Heart right ventricle (tissue), 16 donors: ENCODE data around the gene PIP4K2A. TPM values are rescaled to one million over a fixed set of nuclear protein-coding genes. Genes with fewer than 3 reads are reported as not detected.
"Not testable (repeated sequence)": the region's sequence is repeated elsewhere in the genome, so short reads cannot be mapped to it uniquely, and the experiment has no call there.

Source experiments
- ATAC-seq, 8 donors: fragments of 200-7000 bp; cut with Tn5 transposase; one replicate each; pipeline ENCODE4 v1.9.1; 2020; ENCODE audit warnings: mild to moderate bottlenecking in 8 of 8, moderate library complexity in 8 of 8, moderate number of reproducible peaks in 1 of 8
- DNase-seq, 2 donors: peaks; one replicate each; pipeline ENCODE4 v3.0.0-alpha.2; 2020
- H3K27ac ChIP-seq, 10 donors: fragments of 200-600 bp; sonication (generic) in 2 of 10; one replicate each; pipeline versions ENCODE4 v1.5.0 to v1.8.0; 2020 to 2022; ENCODE audit warnings: mild to moderate bottlenecking in 3 of 10
- H3K27me3 ChIP-seq, 7 donors: fragments of 200-600 bp; one replicate each; pipeline ENCODE4 v1.8.0; 2021 to 2022; ENCODE audit warnings: mild to moderate bottlenecking in 2 of 7
- H3K36me3 ChIP-seq, 9 donors: fragments of 200-600 bp; sonication (generic) in 1 of 9; one replicate each; pipeline versions ENCODE4 v1.5.0 to v1.8.0; 2020 to 2022; ENCODE audit warnings: mild to moderate bottlenecking in 2 of 9
- H3K4me1 ChIP-seq, 9 donors: fragments of 200-600 bp; sonication (generic) in 1 of 9; one replicate each; pipeline versions ENCODE4 v1.5.0 to v1.8.0; 2020 to 2022; ENCODE audit warnings: mild to moderate bottlenecking in 4 of 9
- H3K4me3 ChIP-seq, 10 donors: fragments of 200-600 bp; sonication (generic) in 2 of 10; one replicate each; pipeline versions ENCODE4 v1.5.0 to v1.8.0; 2020 to 2022; ENCODE audit warnings: mild to moderate bottlenecking in 7 of 10, moderate library complexity in 2 of 10
- H3K9me3 ChIP-seq, 11 donors: fragments of 200-600 bp in 10 of 11; sonication (generic) in 2 of 11; one replicate each; pipeline versions ENCODE4 v1.5.0 to v1.8.0; 2013 to 2022; ENCODE audit warnings: mild to moderate bottlenecking in 2 of 11, control low read depth in 1 of 11, moderate library complexity in 1 of 11
- WGBS, 2 donors: extraction: QIAGEN DNeasy Blood & Tissue Kit; methylation state at CpG; one replicate each; pipeline ENCODE4 v1.1.7; 2013; ENCODE audit warnings: inconsistent platforms in 1 of 2; 5-methylcytosine and 5-hydroxymethylcytosine counted together
- intact Hi-C, 10 donors: fragments of 100-400 bp; cut with DNase I; formaldehyde crosslinking; loops; one replicate each; pipeline versions ENCODE4 v1.11.1 to v1.14.2; 2022
- polyA plus RNA-seq, 2 donors: library from polyadenylated mRNA; stranded (reverse); fragments of 200-250 nt; gene quantifications; one replicate each; pipeline ENCODE4 v1.2.3, GENCODE V29; 2013
- total RNA-seq, 10 donors: library from RNA; stranded (reverse); fragmentation: NEBNext Ultra II Directional in 3 of 10; extraction: Animal tissue kit (Norgen Biotek cat#: 25700) in 3 of 10; gene quantifications; one replicate each; pipeline versions ENCODE4 v1.2.1 to v1.2.4, GENCODE V29; 2021 to 2023
- TF ChIP-seq, protein P1 (sequence below), 9 donors: fragments of 200-600 bp; sonication (generic) in 2 of 9; IDR thresholded peaks; one replicate each; pipeline versions ENCODE4 v1.5.0 to v1.8.0; 2021 to 2022; ENCODE audit warnings: antibody characterized with exemption in 9 of 9, mild to moderate bottlenecking in 5 of 9, moderate library complexity in 1 of 9
- donor health status: Arrhythmogenic right ventricular cardiomyopathy.
- donor health status: ischemic (EF 13 %, LVEDD 7.1; RV severe dilation, severe dysfunction).
- donor health status: healthy with polysubstance abuse.
- donor health status: DM: no; HTN: yes; CAD: no.
- donor health status: DM: no; HTN: no; CAD: no.
- donor health status: ischemic (EF 25% LVEDD 6.9; RV normal size, moderate dysfunction).
- donor health status: ischemic (EF 25% LVEDD 5.7; RV mildly dilated, moderate dysfunction).
- donor health status: healthy.
- donor health status: DM: yes; HTN: yes; CAD: no.
- donor health status: Ischemic cardiomyopathy.
- donor health status: ischemic (EF 35%, LVEDD 5.7; RV mildly dilated, moderate dysfunction).
- donor health status: nonischemic (EF 11% LVEDD 7.7; RV severe dilation, severe dysfunction).
- donor health status: DM: yes; HTN: yes; CAD: no.
- donor health status: PGD.
- donor health status: ischemic (EF 29% LVEDD 5.4; RV normal size, mild dysfunction).
- donor health status: nonischemic (EF 23%, LVEDD 6.1; RV moderate dilation, normal function).

Gene PIP4K2A
- total and polyA plus RNA-seq, 12 donors = 6.0 to 29.1 (median 13.3) TPM

DNA sequence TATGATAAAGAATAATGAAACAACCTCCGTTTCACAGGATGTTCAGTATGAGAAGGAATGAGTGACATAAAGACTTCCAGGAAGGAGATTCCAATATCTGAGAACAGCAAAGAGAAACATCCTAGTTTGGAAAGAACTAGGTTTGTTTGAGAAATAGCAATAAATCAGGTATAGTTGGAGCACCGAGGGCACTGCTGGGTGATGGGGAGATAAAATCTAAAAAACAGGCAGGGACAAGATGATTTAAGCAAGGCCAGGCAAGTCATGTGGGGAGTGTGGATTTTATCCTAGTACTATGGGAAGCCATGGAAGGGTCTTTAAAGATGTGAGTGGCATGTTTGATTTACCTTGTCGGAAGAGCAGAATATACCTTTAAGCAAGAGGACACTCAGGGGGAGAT, 199.4 kb downstream of the PIP4K2A start:
- no peaks in the 10 kb centered on the region for H3K4me1 ChIP-seq
- no peak overlapping the region for H3K27ac ChIP-seq
- H3K9me3 ChIP-seq = peaks cover 0 to 22% (median 0%) of the 10 kb centered on the region in 11 donors
- ATAC-seq (no peak), DNase-seq (no peak)
- no peaks in the 10 kb centered on the region for H3K36me3 ChIP-seq
- H3K27me3 ChIP-seq = peaks cover 0 to 18% (median 10%) of the 10 kb centered on the region in 7 donors
- intact Hi-C loops = no loop called here
- TF ChIP-seq, protein P1, sequence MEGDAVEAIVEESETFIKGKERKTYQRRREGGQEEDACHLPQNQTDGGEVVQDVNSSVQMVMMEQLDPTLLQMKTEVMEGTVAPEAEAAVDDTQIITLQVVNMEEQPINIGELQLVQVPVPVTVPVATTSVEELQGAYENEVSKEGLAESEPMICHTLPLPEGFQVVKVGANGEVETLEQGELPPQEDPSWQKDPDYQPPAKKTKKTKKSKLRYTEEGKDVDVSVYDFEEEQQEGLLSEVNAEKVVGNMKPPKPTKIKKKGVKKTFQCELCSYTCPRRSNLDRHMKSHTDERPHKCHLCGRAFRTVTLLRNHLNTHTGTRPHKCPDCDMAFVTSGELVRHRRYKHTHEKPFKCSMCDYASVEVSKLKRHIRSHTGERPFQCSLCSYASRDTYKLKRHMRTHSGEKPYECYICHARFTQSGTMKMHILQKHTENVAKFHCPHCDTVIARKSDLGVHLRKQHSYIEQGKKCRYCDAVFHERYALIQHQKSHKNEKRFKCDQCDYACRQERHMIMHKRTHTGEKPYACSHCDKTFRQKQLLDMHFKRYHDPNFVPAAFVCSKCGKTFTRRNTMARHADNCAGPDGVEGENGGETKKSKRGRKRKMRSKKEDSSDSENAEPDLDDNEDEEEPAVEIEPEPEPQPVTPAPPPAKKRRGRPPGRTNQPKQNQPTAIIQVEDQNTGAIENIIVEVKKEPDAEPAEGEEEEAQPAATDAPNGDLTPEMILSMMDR (IDR thresholded peaks at IDR 0.05) = no peak
- no peak overlapping the region for H3K4me3 ChIP-seq
- 80 to 81% methylated on average over 3 of the region's 3 CpGs for WGBS, 2 donors

DNA sequence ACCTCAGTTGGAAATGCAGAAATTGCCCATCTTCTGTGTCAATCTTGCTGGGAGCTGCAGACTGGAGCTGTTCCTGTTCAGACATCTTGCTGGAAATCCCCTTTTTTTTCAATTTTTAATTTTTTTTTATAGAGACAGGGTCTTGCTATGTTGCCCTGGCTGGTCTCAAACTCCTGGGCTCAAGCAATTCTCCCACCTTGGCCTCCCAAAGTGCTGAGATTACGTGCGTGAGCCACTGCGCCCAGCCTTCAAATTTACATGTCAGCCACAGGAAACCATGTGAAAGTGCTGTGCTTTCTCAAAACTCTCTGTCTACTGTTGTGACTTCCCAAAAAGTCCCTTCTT, 200.0 kb downstream of the PIP4K2A start:
- ATAC-seq, DNase-seq, intact Hi-C loops, H3K4me1 ChIP-seq, H3K36me3 ChIP-seq, H3K4me3 ChIP-seq, H3K27ac ChIP-seq: not testable (repeated sequence)
- Histone ChIP-seq H3K27me3 (peaks cover 0 to 18% (median 10%) of the 10 kb centered on the region in 7 donors), H3K9me3 (peaks cover 0 to 25% (median 0%) of the 10 kb centered on the region in 11 donors)
- WGBS, 2 donors = 95 to 98% methylated on average over 3 of the region's 3 CpGs

DNA sequence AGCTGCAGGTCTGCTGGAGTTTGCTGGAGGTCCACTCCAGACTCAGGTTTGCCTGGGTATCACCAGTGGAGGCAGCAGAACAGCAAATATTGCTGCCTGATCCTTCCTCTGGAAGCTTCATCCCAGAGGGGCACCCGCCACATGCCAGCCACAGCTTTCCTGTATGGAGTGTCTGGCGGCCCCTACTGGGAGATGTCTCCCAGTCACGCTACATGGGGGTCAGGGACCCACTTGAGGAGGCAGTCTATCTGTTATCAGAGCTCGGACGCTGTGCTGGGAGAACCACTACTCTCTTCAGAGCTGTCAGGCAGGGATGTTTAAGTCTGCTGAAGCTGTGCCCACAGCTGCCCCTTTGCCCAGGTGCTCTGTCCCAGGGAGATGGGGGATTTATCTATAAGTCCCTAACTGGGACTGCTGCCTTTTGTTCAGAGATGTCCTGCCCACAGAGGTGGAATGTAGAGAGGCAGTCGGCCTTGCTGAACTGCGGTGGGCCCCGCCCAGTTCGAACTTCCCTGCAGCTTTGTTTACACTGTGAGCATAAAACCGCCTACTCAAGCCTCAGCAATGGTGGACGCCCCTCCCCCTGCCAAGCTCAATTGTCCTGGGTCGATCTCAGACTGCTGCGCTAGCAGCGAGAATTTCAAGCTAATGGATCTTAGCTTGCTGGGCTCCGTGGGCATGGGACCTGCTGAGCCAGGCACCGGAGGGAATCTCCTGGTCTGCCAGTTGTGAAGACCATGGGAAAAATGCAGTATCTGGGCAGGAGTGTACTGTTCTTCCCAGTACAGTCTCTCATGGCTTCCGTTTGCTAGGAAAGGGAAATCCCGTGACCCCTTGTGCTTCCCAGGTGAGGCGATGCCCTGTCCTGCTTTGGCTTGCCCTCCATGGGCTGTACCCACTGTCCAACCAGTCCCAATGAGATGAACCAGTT, 200.6 kb downstream of the PIP4K2A start:
- ATAC-seq, intact Hi-C loops, DNase-seq, H3K27ac ChIP-seq, H3K4me1 ChIP-seq, H3K4me3 ChIP-seq, H3K36me3 ChIP-seq: not testable (repeated sequence)
- peaks cover 0 to 31% (median 0%) of the 10 kb centered on the region in 11 donors for H3K9me3 ChIP-seq
- WGBS, 2 donors = 59 to 71% methylated on average over 19 of the region's 19 CpGs
- peaks cover 0 to 18% (median 10%) of the 10 kb centered on the region in 7 donors for H3K27me3 ChIP-seq

DNA sequence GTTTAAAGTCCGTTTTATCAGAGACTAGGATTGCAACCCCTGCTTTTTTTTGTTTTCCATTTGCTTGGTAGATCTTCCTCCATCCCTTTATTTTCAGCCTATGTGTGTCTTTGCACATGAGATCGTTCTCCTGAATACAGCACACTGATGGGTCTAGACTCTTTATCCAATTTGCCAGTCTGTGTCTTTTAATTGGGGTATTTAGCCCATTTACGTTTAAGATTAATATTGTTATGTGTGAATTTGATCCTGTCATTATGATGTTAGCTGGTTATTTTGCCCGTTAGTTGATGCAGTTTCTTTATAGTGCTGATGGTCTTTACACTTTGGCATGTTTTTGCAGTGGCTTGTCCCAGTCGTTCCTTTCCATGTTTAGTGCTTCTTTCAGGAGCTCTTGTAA, 202.4 kb downstream of the PIP4K2A start:
- intact Hi-C loops, H3K36me3 ChIP-seq, H3K27ac ChIP-seq, H3K4me1 ChIP-seq, DNase-seq, H3K4me3 ChIP-seq, ATAC-seq: not testable (repeated sequence)
- WGBS, 2 donors = 84 to 86% methylated on average over 5 of the region's 5 CpGs
- Histone ChIP-seq H3K27me3 (peaks cover 0 to 18% (median 10%) of the 10 kb centered on the region in 7 donors), H3K9me3 (peaks cover 0 to 29% (median 0%) of the 10 kb centered on the region in 11 donors)

DNA sequence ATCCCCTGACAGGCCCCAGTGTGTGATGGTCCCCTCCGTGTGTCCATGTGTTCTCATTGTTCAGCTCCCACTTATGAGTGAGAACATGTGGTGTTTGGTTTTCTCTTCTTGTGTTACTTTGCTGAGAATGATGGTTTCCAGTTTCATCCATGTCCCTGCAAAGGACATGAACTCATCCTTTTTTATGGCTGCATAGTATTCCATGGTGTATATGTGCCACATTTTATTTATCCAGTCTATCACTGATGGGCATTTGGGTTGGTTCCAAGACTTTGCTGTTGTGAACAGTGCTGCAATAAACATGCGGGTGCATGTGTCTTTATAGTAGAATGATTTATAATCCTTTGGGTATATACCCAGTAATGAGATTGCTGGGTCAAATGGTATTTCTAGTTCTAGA, 206.2 kb downstream of the PIP4K2A start:
- H3K4me3 ChIP-seq, H3K36me3 ChIP-seq, DNase-seq, ATAC-seq, H3K4me1 ChIP-seq, H3K27me3 ChIP-seq, H3K27ac ChIP-seq, intact Hi-C loops: not testable (repeated sequence)
- WGBS, 2 donors = 93 to 100% methylated on average over 2 of the region's 2 CpGs
- H3K9me3 ChIP-seq = peaks cover 0 to 29% (median 0%) of the 10 kb centered on the region in 11 donors

DNA sequence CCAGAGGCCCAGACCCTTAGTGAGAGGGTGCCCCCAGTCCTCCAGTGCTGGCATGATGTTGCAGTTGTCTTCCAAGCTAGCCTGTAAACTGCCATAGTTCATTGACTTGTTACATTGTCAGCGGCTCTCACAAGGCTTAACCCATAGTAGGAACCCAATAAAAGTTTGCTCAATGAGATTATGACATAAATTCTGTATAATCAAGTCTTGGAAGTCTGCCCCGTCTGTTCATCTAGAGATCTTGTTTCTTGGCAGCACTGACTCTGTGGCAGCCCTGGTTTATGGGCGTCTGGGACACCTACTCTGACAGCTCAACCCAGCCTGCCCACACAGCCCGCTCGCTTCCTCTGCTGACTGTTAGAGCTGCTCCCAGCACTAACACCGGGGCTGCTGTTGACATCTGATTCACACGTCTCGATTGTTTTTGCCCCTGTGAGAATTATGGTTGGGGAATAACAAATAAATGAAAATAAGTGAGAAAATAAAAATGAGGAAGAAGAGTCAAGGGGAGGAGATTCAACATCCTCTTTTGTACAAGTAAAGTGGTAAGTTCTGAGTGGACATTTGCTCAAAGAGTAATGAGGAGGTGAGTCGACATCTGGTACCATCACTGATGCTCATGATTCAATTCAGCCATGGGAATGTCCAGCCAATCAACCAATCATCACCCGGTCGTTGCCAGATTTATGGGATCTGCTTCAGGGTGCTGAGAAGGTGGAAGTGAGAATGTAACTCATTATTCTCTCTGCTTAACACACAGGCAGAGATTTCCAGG, 208.3 kb downstream of the PIP4K2A start:
- H3K27me3 ChIP-seq = no peaks in the 10 kb centered on the region
- H3K27ac ChIP-seq = no peak overlapping the region
- ATAC-seq = no peak
- no peak for DNase-seq
- 61% methylated on average over 11 of the region's 11 CpGs for WGBS, 2 donors
- intact Hi-C loops = no loop called here
- no peaks in the 10 kb centered on the region for H3K36me3 ChIP-seq
- TF ChIP-seq, protein P1 (IDR thresholded peaks at IDR 0.05) = no peak
- peaks cover 0 to 13% (median 0%) of the 10 kb centered on the region in 11 donors for H3K9me3 ChIP-seq
- H3K4me1 ChIP-seq = peaks cover 0 to 7% (median 0%) of the 10 kb centered on the region in 9 donors
- H3K4me3 ChIP-seq = no peak overlapping the region
